GM19324 (cell line): Measurements from ENCODE around the gene CACNA2D3.

Experiments used
- ATAC-seq: cut with Tn5 transposase; IDR thresholded peaks from one replicate; pipeline ENCODE4 v1.9.1; 2021; ENCODE audit warnings: mild to moderate bottlenecking, moderate library complexity; ENCODE audit not compliant: unreplicated experiment, low FRiP score

CACNA2D3 gene

GRCh38 chr3:54888162-54888561, 765.8 kb downstream of the CACNA2D3 start:
- ATAC-seq, result no peak

- no peak for ATAC-seq
Observed at GRCh38 chr3:54888873-54889272, 766.5 kb downstream of the CACNA2D3 start.

- no peak for ATAC-seq
Observed at GRCh38 chr3:54889731-54890130, 767.4 kb downstream of the CACNA2D3 start.

GRCh38 chr3:54891540-54891897, 769.2 kb downstream of the CACNA2D3 start:
- no peak for ATAC-seq

GRCh38 chr3:54892168-54892567, 769.8 kb downstream of the CACNA2D3 start:
- no peak for ATAC-seq

GRCh38 chr3:54895613-54896012, 773.3 kb downstream of the CACNA2D3 start:
- ATAC-seq, result no peak

GRCh38 chr3:54897028-54897711, 774.8 kb downstream of the CACNA2D3 start:
- ATAC-seq, result no peak

- ATAC-seq, result no peak
Observed at GRCh38 chr3:54899273-54899672, 776.9 kb downstream of the CACNA2D3 start.

GRCh38 chr3:54900838-54901591, 778.7 kb downstream of the CACNA2D3 start:
- ATAC-seq, result no peak

GRCh38 chr3:54901906-54902685, 779.7 kb downstream of the CACNA2D3 start:
- no peak for ATAC-seq

GRCh38 chr3:54905261-54905888, 783.0 kb downstream of the CACNA2D3 start:
- ATAC-seq, result no peak

- no peak for ATAC-seq
Observed at GRCh38 chr3:54905920-54906319, 783.6 kb downstream of the CACNA2D3 start.

GRCh38 chr3:54906763-54907162, 784.4 kb downstream of the CACNA2D3 start:
- ATAC-seq, result no peak

GRCh38 chr3:54909191-54909590, 786.8 kb downstream of the CACNA2D3 start:
- no peak for ATAC-seq

GRCh38 chr3:54914180-54914579, 791.8 kb downstream of the CACNA2D3 start:
- ATAC-seq, result no peak

GRCh38 chr3:54915181-54915580, 792.8 kb downstream of the CACNA2D3 start:
- ATAC-seq, result no peak

GRCh38 chr3:54915976-54916375, 793.6 kb downstream of the CACNA2D3 start:
- no peak for ATAC-seq

GRCh38 chr3:54916732-54917131, 794.4 kb downstream of the CACNA2D3 start:
- ATAC-seq, result no peak

GRCh38 chr3:54917174-54917573, 794.8 kb downstream of the CACNA2D3 start:
- ATAC-seq, result no peak

- no peak for ATAC-seq
Observed at GRCh38 chr3:54917862-54918261, 795.5 kb downstream of the CACNA2D3 start.

- ATAC-seq, result no peak
Observed at GRCh38 chr3:54918516-54918915, 796.2 kb downstream of the CACNA2D3 start.
